GM19035 (cell line): Measurements from ENCODE around the gene EFCAB7.

Experiments used
- ATAC-seq: cut with Tn5 transposase; IDR thresholded peaks from one replicate; pipeline ENCODE4 v1.9.1; 2021; ENCODE audit not compliant: unreplicated experiment

Gene EFCAB7

DNA sequence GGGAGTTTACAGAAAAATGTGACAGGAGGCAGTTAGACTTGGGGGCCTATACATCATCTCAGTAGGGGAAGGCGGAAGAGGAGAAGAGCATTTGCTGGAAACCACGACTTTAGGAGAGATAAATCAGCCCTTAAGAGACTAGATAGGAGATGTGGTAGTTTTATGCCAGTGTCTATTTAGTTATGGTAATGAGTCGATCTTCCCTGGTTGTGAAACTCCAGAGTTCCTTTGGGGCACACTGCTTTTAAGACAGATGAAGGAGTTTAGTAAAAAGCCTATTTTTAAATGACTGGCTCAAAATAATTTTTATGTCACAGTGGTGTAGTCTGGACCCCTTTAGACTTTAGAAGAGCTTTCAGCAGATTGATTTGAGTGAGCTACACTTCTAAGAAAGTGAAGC is 77.7 kb downstream of the EFCAB7 start:
- ATAC-seq: no peak

- ATAC-seq: no peak
Observed at GRCh38 chr1:63601463-63601862, 78.1 kb downstream of the EFCAB7 start.

DNA sequence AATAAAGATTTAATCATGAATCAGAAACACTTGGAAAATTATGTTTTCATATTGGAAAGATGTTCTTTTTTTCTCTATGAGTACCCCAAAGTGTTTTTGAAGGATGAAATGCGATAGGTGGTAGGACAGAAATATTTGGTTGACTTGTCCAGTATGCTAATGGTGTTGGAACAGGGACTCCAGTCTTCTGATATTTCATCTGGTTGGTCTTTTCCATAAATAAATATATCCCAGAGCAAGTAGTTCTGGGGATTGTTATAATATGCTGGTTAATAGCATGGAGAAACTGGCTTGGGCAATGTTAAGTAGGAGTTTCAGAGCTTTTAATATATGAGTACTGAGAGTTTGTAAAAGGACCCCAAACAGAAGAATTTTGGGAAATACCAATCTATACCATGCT is 78.6 kb downstream of the EFCAB7 start:
- no peak for ATAC-seq

GRCh38 chr1:63602629-63603028 is 79.3 kb downstream of the EFCAB7 start:
- ATAC-seq: no peak

DNA sequence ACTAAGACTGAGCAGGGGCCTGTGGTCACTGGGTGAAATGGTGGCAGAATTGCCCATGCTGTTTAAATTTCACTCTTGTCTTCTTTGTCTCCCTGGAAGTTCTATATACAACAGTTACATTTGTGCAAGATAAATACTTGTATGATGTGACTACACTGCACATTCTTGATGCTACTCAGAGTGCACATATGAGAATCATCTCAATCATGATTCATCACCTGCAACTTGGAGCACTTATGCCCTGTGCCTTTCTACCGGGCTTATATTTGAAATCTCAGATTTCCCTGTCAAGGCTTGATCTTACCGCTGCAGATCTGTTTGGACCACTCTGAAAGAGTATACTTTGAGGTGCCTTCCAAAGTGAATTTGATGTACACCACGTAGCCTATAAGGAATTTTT is 80.5 kb downstream of the EFCAB7 start:
- no peak for ATAC-seq

GRCh38 chr1:63607322-63607721 is 84.0 kb downstream of the EFCAB7 start:
- ATAC-seq: no peak

GRCh38 chr1:63611231-63611630 is 87.9 kb downstream of the EFCAB7 start:
- ATAC-seq: no peak

GRCh38 chr1:63612564-63612963 is 89.2 kb downstream of the EFCAB7 start:
- ATAC-seq: no peak

- no peak for ATAC-seq
Observed at GRCh38 chr1:63612971-63613370, 89.6 kb downstream of the EFCAB7 start.

DNA sequence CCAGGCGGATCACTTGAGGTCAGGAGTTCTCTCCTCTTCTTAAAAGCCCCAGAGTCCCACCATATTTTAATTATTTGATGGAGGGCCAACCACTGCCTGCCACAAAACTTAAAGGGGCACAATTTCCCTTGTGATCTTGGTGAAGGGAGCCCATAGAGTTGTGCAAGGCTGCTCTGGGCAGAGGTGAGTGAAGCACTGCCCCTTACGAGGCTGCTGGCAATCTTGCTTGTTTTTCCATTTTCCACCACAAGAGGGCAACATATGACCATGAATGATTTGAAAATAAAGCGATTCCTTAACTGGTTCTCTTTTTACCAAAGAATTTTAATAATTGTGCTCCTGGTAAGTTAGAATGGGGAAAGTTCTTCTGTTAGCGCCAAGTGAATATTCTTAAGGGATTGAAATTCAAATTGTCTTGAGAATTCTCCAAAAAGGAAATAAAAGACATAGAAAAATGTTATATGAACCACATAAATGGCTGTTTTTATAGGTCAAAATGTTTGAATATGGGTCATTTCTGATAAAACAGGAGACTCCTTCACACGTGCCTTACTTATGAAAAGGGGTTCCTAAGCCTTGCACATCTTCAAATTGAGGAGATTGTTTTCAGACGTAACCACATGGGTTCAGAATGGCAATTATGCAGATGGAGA is 92.6 kb downstream of the EFCAB7 start:
- ATAC-seq: peak; percentile 79

GRCh38 chr1:63617450-63617849 is 94.1 kb downstream of the EFCAB7 start:
- ATAC-seq: no peak

GRCh38 chr1:63618011-63618410 is 94.7 kb downstream of the EFCAB7 start:
- no peak for ATAC-seq

DNA sequence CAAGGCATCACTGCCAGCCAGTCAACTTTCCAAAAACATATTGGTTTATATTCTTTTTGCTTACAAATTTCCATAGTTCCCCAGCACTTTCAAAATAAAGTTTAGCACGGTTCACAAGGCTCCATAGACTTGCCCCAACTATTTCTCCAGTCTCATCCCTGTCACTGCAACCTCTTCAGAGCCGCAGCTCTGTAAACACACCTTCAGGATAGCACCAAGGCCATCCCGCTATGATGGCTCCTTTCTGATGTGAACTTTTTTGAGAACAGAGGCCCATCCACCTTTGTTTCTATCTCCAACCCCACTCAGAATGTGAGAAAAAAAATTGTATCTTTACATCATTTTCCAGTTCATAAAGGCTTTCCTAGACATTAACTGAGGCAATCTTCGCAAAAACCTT is 96.2 kb downstream of the EFCAB7 start:
- no peak for ATAC-seq

GRCh38 chr1:63620671-63621070 is 97.3 kb downstream of the EFCAB7 start:
- ATAC-seq: no peak

DNA sequence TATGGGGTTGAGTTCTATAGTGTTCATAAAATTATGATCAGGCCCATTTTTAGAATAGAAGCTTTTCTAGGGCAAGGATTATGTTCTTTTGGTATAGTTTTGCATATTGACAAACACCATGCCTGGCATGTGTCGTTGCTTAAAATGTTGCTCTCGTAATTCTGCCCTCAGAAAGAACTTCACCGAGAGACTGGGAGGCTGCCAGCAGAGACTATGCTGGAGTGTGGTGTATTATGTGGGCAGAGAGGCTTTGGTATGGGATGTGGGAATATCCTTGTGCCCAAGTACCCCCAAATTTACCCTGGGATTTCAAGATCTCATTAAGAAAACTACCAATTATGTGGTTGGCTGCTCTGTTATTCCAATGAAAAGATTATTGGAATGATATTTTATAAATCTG is 97.8 kb downstream of the EFCAB7 start:
- no peak for ATAC-seq

DNA sequence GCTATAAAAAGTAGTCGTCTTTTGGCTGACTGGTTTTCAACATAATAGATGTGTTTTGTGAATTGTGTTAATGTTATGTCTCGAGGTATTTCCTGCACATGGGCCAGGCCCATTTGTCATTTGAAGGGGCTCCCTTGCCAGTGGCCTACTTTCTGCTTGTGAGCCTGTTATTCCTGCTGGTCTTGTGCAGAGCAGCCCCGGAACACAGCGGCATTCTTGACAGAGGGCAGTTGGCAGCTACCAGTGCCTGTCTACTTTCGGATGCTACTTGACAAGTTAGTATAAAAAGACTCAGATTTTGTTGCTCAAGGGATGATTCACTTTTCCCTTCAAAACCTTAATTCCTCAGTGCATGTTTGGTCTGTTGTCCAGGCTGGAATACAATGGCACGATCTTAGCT is 98.4 kb downstream of the EFCAB7 start:
- no peak for ATAC-seq
